AG04449 (cell line): ENCODE data around the gene NPHP4.

Experiments
- CTCF ChIA-PET: fragments of 350-600 bp; formaldehyde crosslinking; extraction: SDS; loops from one replicate; lab custom pipeline; 2021; ENCODE audit warnings: antibody characterized with exemption; lab: Yijun Ruan, JAX
- POLR2A ChIA-PET: fragments of 400-600, 350-600 bp; formaldehyde crosslinking; extraction: SDS; loops from one replicate; lab custom pipeline; 2020; ENCODE audit warnings: antibody characterized with exemption, inconsistent platforms; lab: Yijun Ruan, JAX
- DNase-seq: peaks from one replicate; pipeline ENCODE4 v3.0.0-alpha.2; 2010; ENCODE audit warnings: low read depth, low spot score
- H3K4me3 ChIP-seq: 2 replicates; pipeline ENCODE4 v1.5.1; 2011; ENCODE audit warnings: low read depth, mild to moderate bottlenecking, control low read depth, low read length
- TF ChIP-seq, protein P1 (sequence below): IDR thresholded peaks from one replicate; pipeline ENCODE4 v1.5.1; 2011; ENCODE audit warnings: mild to moderate bottlenecking, moderate library complexity, low read length, control low read depth, inconsistent platforms; ENCODE audit not compliant: insufficient read depth; ENCODE audit errors: missing control alignments

Gene NPHP4

GRCh38 chr1:5960336-5960735, 31.9 kb downstream of the NPHP4 start:
- no peak for DNase-seq
- no peak overlapping the region for H3K4me3 ChIP-seq
- TF ChIP-seq, protein P1, sequence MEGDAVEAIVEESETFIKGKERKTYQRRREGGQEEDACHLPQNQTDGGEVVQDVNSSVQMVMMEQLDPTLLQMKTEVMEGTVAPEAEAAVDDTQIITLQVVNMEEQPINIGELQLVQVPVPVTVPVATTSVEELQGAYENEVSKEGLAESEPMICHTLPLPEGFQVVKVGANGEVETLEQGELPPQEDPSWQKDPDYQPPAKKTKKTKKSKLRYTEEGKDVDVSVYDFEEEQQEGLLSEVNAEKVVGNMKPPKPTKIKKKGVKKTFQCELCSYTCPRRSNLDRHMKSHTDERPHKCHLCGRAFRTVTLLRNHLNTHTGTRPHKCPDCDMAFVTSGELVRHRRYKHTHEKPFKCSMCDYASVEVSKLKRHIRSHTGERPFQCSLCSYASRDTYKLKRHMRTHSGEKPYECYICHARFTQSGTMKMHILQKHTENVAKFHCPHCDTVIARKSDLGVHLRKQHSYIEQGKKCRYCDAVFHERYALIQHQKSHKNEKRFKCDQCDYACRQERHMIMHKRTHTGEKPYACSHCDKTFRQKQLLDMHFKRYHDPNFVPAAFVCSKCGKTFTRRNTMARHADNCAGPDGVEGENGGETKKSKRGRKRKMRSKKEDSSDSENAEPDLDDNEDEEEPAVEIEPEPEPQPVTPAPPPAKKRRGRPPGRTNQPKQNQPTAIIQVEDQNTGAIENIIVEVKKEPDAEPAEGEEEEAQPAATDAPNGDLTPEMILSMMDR: no peak
- ChIA-PET CTCF (no interaction called here), POLR2A (no interaction called here)

DNA sequence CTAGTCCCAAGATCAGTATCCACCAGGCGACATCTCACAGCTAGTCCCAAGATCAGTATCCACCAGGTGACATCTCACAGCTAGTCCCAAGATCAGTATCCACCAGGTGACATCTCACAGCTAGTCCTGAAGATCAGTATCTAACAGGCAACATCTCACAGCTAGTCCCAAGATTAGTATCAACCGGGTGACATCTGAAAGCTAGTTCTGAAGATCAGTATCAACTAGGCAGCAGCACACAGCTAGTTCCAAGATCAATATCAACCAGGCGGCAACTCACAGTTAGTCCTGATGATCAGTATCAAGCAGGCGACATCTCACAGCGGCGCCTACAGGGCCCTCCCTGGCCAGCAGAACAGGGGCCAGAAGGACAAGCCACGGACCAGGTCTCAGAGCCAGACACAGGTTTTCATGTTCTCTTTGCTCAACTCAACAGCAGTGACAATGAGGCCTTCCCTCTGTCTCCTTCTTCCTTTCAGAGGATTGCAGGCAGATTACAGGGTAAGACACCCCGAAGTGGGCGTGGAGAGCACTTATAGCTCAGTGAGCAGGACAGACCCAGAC, 32.5 kb downstream of the NPHP4 start:
- POLR2A ChIA-PET: no interaction called here
- TF ChIP-seq, protein P1: no peak
- DNase-seq: no peak
- CTCF ChIA-PET: interaction anchor here (1.0 kb wide), 1 partner anchor 15 kb away, joined by 3 read pairs; no protein-coding TSS in a partner anchor
- no peak overlapping the region for H3K4me3 ChIP-seq

DNA sequence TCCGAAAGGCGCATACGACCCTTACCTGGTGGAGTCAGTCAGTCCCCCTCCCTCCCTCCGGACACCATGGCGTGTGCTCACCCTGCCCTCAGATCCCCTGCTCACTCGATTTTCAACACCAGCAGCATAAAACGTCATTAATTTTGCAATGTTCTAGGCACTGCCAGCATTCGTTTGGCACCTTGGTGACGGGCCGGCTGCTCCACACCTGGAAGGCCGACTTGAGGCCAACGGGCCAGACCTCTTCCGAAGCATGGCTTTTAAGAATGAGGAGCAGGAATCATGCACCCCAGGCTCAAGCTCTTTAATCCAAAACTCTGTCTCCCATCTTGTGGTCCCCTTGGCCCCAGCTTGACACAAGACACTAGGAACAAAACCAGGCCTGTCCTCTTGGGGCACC, 33.1 kb downstream of the NPHP4 start:
- TF ChIP-seq, protein P1: no peak
- CTCF ChIA-PET: interaction anchor here (1.0 kb wide), 1 partner anchor 16 kb away, joined by 3 read pairs; no protein-coding TSS in a partner anchor
- DNase-seq: no peak
- POLR2A ChIA-PET: no interaction called here
- H3K4me3 ChIP-seq: no peak overlapping the region

DNA sequence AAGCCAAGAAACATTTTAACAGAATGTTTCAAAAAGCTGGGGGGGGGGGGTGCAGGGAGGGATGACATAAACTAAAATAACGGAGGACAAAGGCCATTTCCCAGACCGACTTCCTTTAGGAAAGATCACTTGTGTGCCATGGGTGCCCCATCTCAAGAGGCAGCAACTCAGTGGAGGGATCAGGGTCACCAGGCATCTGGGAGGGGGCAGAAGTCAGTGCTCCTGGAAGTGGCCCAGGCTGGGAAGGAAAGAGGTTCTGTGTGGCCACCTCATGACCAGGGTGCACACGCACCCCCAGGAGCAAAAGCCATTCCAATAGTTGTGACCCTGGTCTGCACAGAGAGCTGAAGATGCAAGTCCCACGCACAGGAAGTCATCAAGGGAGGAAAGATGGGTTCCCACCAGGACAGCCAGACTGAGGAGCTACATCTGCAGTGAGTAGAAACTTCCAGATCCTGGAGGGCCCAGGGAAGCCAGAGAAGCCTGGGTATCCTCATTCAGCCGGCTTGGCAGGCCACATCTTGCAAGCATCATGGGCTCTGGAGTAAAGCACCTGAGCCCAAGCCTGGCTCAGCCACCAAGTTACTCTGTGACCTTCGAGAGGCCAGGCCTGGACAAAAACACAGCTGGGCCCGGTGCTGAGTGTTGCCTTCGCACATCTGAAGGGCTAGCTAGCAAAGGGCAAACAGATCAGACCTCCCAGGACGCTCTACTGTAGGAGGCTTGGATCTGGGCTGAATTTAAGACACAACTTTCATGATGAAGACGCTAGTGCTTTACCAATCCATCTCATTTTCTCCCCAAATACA, 36.0 kb downstream of the NPHP4 start:
- POLR2A ChIA-PET: no interaction called here
- TF ChIP-seq, protein P1: no peak
- no peak for DNase-seq
- H3K4me3 ChIP-seq: no peak overlapping the region
- CTCF ChIA-PET: no interaction called here

GRCh38 chr1:5955479-5955977, 36.7 kb downstream of the NPHP4 start:
- TF ChIP-seq, protein P1: no peak
- POLR2A ChIA-PET: no interaction called here
- CTCF ChIA-PET: interaction anchor here (1.0 kb wide), 1 partner anchor 9 kb away, joined by 3 read pairs; no protein-coding TSS in a partner anchor
- H3K4me3 ChIP-seq: no peak overlapping the region
- no peak for DNase-seq

DNA sequence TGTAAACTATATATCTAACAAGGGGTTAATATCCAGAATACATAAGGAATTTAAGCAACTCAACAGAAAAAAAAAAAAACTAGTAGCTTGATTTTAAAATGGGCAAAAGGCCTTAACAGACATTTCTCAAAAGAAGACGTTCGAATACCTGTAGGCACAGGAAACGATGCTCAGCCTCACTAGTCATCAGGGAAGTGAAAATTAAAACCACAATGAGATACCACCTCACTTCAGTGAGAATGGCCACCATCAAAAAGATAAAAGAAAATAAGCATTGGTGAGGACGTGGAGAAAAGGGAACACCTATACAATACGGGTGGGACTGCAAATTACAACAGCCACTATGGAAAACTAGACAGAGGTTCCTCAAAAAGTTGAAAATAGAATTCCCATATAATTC, 37.3 kb downstream of the NPHP4 start:
- H3K4me3 ChIP-seq: no peak overlapping the region
- ChIA-PET POLR2A (no interaction called here), CTCF (interaction anchor here (1.0 kb wide), 1 partner anchor 9 kb away, joined by 3 read pairs; no protein-coding TSS in a partner anchor)
- TF ChIP-seq, protein P1: no peak
- no peak for DNase-seq
